Type B pancreatic cell (in vitro differentiated cells): ENCODE data around the gene UBA3. TPM values are rescaled to one million over a fixed set of nuclear protein-coding genes. Genes with fewer than 3 reads are reported as not detected.

ENCODE experiments used
- DNase-seq: peaks from one replicate; pipeline ENCODE4 v3.0.0; 2021; ENCODE audit warnings: mixed read lengths; ENCODE audit not compliant: unreplicated experiment; ENCODE audit errors: extremely low spot score
- H3K27ac Mint-ChIP-seq: 2 replicates; pipeline ENCODE4 v1.8.0; 2021; ENCODE audit warnings: mild to moderate bottlenecking, mixed read lengths
- H3K27me3 Mint-ChIP-seq: 2 replicates; pipeline ENCODE4 v1.8.0; 2021; ENCODE audit warnings: mixed read lengths
- H3K36me3 Mint-ChIP-seq: 2 replicates; pipeline ENCODE4 v1.8.0; 2021; ENCODE audit warnings: mixed read lengths
- H3K4me1 Mint-ChIP-seq: one replicate; pipeline ENCODE4 v1.8.0; 2021; ENCODE audit warnings: mixed read lengths; ENCODE audit not compliant: unreplicated experiment
- H3K4me3 Mint-ChIP-seq: 2 replicates; pipeline ENCODE4 v1.8.0; 2021; ENCODE audit warnings: mild to moderate bottlenecking, mixed read lengths
- H3K9me3 Mint-ChIP-seq: 2 replicates; pipeline ENCODE4 v1.8.0; 2021; ENCODE audit warnings: mixed read lengths
- CTCF ChIP-seq: fragments of 200-600 bp; sonication (generic); conservative IDR thresholded peaks from 2 replicates; pipeline ENCODE4 v1.5.0; 2021; ENCODE audit warnings: antibody characterized with exemption, mild to moderate bottlenecking
- total RNA-seq: library from RNA; stranded (reverse); gene quantifications from 2 replicates; pipeline ENCODE4 v1.2.1, GENCODE V29; 2021; ENCODE audit warnings: low replicate concordance

Gene UBA3
- total RNA-seq, 1 donor from 2014 or later: 68.5 TPM

GRCh38 chr3:69099576-69099975 is 19.4 kb upstream of the UBA3 start:
- H3K4me3 Mint-ChIP-seq: no peak overlapping the region
- H3K4me1 Mint-ChIP-seq: peaks cover 5% of the 10 kb centered on the region
- peaks cover 29% of the 10 kb centered on the region for H3K36me3 Mint-ChIP-seq
- TF ChIP-seq CTCF: no peak
- DNase-seq: no peak
- no peak overlapping the region for H3K27ac Mint-ChIP-seq
- H3K9me3 Mint-ChIP-seq: no peaks in the 10 kb centered on the region
- H3K27me3 Mint-ChIP-seq: no peaks in the 10 kb centered on the region

- Mint-ChIP-seq H3K4me3 (no peak overlapping the region), H3K9me3 (no peaks in the 10 kb centered on the region)
Observed at GRCh38 chr3:69097407-69098086, 17.4 kb upstream of the UBA3 start.

GRCh38 chr3:69096299-69096698 is 16.1 kb upstream of the UBA3 start:
- Mint-ChIP-seq H3K27ac (peak overlapping the region; percentile 55), H3K36me3 (peaks cover 14% of the 10 kb centered on the region), H3K27me3 (no peaks in the 10 kb centered on the region), H3K4me1 (peaks cover 20% of the 10 kb centered on the region), H3K4me3 (no peak overlapping the region), H3K9me3 (no peaks in the 10 kb centered on the region)
- no peak for TF ChIP-seq CTCF
- DNase-seq: no peak

More at GRCh38 chr3:69097407-69098086, 17.4 kb upstream of the UBA3 start:
- H3K27ac Mint-ChIP-seq: no peak overlapping the region
- no peak for DNase-seq
- peaks cover 21% of the 10 kb centered on the region for H3K36me3 Mint-ChIP-seq
- no peaks in the 10 kb centered on the region for H3K27me3 Mint-ChIP-seq
- H3K4me1 Mint-ChIP-seq: peaks cover 10% of the 10 kb centered on the region
- no peak for TF ChIP-seq CTCF

- no peaks in the 10 kb centered on the region for H3K27me3 Mint-ChIP-seq
- peak overlapping the region; percentile 55 for H3K27ac Mint-ChIP-seq
- H3K4me1 Mint-ChIP-seq: peaks cover 20% of the 10 kb centered on the region
- no peaks in the 10 kb centered on the region for H3K9me3 Mint-ChIP-seq
- peaks cover 14% of the 10 kb centered on the region for H3K36me3 Mint-ChIP-seq
- no peak for DNase-seq
- no peak for TF ChIP-seq CTCF
- no peak overlapping the region for H3K4me3 Mint-ChIP-seq
Observed at GRCh38 chr3:69095636-69096035, 15.5 kb upstream of the UBA3 start.

GRCh38 chr3:69094467-69095205 is 14.5 kb upstream of the UBA3 start:
- Mint-ChIP-seq H3K9me3 (no peaks in the 10 kb centered on the region), H3K4me3 (no peak overlapping the region), H3K4me1 (peaks cover 26% of the 10 kb centered on the region), H3K27ac (no peak overlapping the region), H3K27me3 (no peaks in the 10 kb centered on the region), H3K36me3 (peaks cover 9% of the 10 kb centered on the region)
- no peak for TF ChIP-seq CTCF
- no peak for DNase-seq
